Measurements from ENCODE around the gene SLAMF1.

GRCh38 chr1:160560045-160560705, 86.7 kb downstream of the SLAMF1 start:
- TF ChIP-seq, protein P1, sequence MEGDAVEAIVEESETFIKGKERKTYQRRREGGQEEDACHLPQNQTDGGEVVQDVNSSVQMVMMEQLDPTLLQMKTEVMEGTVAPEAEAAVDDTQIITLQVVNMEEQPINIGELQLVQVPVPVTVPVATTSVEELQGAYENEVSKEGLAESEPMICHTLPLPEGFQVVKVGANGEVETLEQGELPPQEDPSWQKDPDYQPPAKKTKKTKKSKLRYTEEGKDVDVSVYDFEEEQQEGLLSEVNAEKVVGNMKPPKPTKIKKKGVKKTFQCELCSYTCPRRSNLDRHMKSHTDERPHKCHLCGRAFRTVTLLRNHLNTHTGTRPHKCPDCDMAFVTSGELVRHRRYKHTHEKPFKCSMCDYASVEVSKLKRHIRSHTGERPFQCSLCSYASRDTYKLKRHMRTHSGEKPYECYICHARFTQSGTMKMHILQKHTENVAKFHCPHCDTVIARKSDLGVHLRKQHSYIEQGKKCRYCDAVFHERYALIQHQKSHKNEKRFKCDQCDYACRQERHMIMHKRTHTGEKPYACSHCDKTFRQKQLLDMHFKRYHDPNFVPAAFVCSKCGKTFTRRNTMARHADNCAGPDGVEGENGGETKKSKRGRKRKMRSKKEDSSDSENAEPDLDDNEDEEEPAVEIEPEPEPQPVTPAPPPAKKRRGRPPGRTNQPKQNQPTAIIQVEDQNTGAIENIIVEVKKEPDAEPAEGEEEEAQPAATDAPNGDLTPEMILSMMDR (IDR thresholded peaks at IDR 0.05; ENCODE audit: insufficient read depth, low read length), result no peak
- TF ChIP-seq POLR2AphosphoS5 (IDR thresholded peaks at IDR 0.05; ENCODE audit: low read depth), result no peak
- TF ChIP-seq, protein P2, sequence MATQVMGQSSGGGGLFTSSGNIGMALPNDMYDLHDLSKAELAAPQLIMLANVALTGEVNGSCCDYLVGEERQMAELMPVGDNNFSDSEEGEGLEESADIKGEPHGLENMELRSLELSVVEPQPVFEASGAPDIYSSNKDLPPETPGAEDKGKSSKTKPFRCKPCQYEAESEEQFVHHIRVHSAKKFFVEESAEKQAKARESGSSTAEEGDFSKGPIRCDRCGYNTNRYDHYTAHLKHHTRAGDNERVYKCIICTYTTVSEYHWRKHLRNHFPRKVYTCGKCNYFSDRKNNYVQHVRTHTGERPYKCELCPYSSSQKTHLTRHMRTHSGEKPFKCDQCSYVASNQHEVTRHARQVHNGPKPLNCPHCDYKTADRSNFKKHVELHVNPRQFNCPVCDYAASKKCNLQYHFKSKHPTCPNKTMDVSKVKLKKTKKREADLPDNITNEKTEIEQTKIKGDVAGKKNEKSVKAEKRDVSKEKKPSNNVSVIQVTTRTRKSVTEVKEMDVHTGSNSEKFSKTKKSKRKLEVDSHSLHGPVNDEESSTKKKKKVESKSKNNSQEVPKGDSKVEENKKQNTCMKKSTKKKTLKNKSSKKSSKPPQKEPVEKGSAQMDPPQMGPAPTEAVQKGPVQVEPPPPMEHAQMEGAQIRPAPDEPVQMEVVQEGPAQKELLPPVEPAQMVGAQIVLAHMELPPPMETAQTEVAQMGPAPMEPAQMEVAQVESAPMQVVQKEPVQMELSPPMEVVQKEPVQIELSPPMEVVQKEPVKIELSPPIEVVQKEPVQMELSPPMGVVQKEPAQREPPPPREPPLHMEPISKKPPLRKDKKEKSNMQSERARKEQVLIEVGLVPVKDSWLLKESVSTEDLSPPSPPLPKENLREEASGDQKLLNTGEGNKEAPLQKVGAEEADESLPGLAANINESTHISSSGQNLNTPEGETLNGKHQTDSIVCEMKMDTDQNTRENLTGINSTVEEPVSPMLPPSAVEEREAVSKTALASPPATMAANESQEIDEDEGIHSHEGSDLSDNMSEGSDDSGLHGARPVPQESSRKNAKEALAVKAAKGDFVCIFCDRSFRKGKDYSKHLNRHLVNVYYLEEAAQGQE (IDR thresholded peaks at IDR 0.05; ENCODE audit: insufficient replicate concordance, low read depth), result no peak
- TF ChIP-seq GABPA (IDR thresholded peaks at IDR 0.05; ENCODE audit: low read depth), result no peak
